ENCODE results near the gene MTERF1. TPM values are rescaled to one million over a fixed set of nuclear protein-coding genes. Genes with fewer than 3 reads are reported as not detected.

MTERF1 gene
- total and polyA plus RNA-seq, 2 of the 13 experiments (the other 11 are each of a cell fraction or from before 2014, with no cell fraction given): 5.5 to 19.3 TPM

- H3K27me3 ChIP-seq (ENCODE audit: control insufficient read depth in 1 of 2, insufficient read depth in 2 of 2, low read length in 2 of 2): no peaks in the 10 kb centered on the region
- H3K4me1 ChIP-seq (ENCODE audit: insufficient read depth, low read length): no peaks in the 10 kb centered on the region
- ChIA-PET CTCF (ENCODE audit: low intra/inter-chr PET ratio, low total read pairs) (no interaction called here), POLR2A (no interaction called here)
- no peaks in the 10 kb centered on the region for H4K20me1 ChIP-seq (ENCODE audit: insufficient read depth, low read length)
- no peak overlapping the region for H3K27ac ChIP-seq (ENCODE audit: extremely low read length, insufficient read depth, low read length)
- no peak overlapping the region for H3K9ac ChIP-seq (ENCODE audit: insufficient read depth, low read depth, low read length)
- ATAC-seq (no peak), FAIRE-seq (no peak), DNase-seq (ENCODE audit: low spot score) (no peak)
- no peak overlapping the region for H3K4me2 ChIP-seq (ENCODE audit: low read depth, low read length)
- H2AFZ ChIP-seq (ENCODE audit: low read length): no peak overlapping the region
- H3K4me3 ChIP-seq (replicated peaks in 1 of 3; ENCODE audit: insufficient read depth in 1 of 3, low read depth in 2 of 3, low read length in 3 of 3): no peak overlapping the region
- no peaks in the 10 kb centered on the region for H3K9me3 ChIP-seq (ENCODE audit: low read length)
- H3K36me3 ChIP-seq (replicated peaks in 1 of 2; ENCODE audit: control insufficient read depth in 1 of 2, insufficient read depth in 2 of 2, low read length in 2 of 2): peaks cover 0 to 3% of the 10 kb centered on the region in 2 experiments; a peak in 3 of 5 replicates
- in situ Hi-C loops (cut with HindIII; ENCODE audit: extremely low pct_ligation_motif_present, low pct_unique_long_range_greater_than_20kb): no loop called here
- BruUV-seq (replicated peaks): no TSS peak
- TF ChIP-seq ZNF430 (CRISPR knock-in tag; IDR thresholded peaks at IDR 0.05) (no peak), PBX2 (CRISPR knock-in tag; IDR thresholded peaks at IDR 0.05) (no peak), DDIT3 (CRISPR knock-in tag; IDR thresholded peaks at IDR 0.05) (no peak), ZNF34 (CRISPR knock-in tag; IDR thresholded peaks at IDR 0.05; ENCODE audit: borderline replicate concordance) (no peak), UBTF (CRISPR knock-in tag; IDR thresholded peaks at IDR 0.05) (no peak), MEIS1 (CRISPR knock-in tag; IDR thresholded peaks at IDR 0.05; ENCODE audit: borderline replicate concordance) (no peak), RCOR2 (CRISPR knock-in tag; IDR thresholded peaks at IDR 0.05) (no peak), ZNF891 (CRISPR knock-in tag; IDR thresholded peaks at IDR 0.05) (no peak), CREB3 (CRISPR knock-in tag; IDR thresholded peaks at IDR 0.05) (no peak)
- H3K79me2 ChIP-seq (ENCODE audit: insufficient read depth, low read length): peaks cover 5% of the 10 kb centered on the region
- intact Hi-C loops (cut with micrococcal nuclease; ENCODE audit: unreplicated experiment): no loop called here
These were observed 8.4 kb downstream of the MTERF1 start for GRCh38 chr7:91872069-91872468.
